Glomerular visceral epithelial cell (primary cell): Measurements from ENCODE around the gene NXF3.
"Not testable (repeated sequence)": the region's sequence is repeated elsewhere in the genome, so short reads cannot be mapped to it uniquely, and the experiment has no call there.

Source experiments
- DNase-seq: peaks from one replicate; pipeline ENCODE4 v3.0.0-alpha.2; 2016; ENCODE audit errors: extremely low spot score

The NXF3 gene

DNA sequence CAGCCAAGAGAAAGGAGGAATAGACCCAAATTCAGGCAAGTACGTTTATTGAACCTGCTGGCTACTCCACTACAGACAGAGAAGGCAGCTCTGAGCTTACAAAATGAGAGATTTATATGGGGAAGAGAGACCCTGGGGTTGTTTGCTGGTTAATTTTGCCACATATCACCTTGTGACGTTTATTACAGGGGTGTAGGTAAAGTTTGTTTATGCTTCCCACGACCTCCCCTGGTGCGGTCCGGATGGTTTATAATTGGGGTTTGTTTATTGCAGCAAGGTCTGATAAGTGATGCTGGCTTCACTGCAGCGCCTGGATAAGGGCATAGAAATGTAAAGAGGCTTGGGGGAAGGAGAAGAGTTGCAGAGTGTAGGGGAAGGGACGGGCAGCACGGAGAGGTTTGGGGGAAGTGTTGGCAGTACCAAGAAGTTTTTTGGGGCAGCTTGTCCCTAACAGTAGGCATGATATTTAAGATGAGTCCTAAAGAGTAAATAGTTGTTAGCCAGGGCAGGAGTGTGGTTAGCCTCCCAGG lies 41.6 kb downstream of the NXF3 start:
- no peak for DNase-seq

DNA sequence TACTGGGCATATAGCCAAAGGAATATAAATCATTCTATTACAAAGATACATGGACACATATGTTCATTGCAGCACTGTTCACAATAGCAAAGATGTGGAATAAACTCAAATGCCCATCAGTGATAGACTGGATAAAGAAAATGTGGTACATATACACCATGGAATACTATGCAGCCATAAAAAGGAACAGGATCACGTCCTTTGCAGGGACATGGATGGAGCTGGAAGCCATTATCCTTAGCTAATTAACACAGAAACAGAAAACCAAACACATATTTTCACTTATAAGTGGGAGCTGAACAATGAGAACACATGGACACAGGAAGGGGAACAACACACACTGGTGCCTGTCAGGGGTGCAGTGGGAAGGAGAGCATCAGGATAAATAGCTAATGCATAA lies 59.6 kb downstream of the NXF3 start:
- not testable (repeated sequence) for DNase-seq
